Adrenal gland (tissue), 12 donors: ENCODE measurements around the gene TEKT1. TPM values are rescaled to one million over a fixed set of nuclear protein-coding genes. Genes with fewer than 3 reads are reported as not detected.

Source experiments
- DNase-seq, 7 donors: peaks; one replicate each; pipeline ENCODE4 v3.0.0-alpha.2; 2019 to 2020
- H3K27ac ChIP-seq, 5 donors: fragments of 200-600 bp; sonication (generic) in 4 of 5; 1 replicate in 3 of 5; 2 replicates in 2 of 5; pipeline versions ENCODE4 v1.5.1 to v1.8.0; 2016 to 2020; ENCODE audit warnings: mild to moderate bottlenecking in 1 of 5
- H3K27me3 ChIP-seq: fragments of 200-600 bp; 2 replicates; pipeline ENCODE4 v1.8.0; 2021
- H3K36me3 ChIP-seq, 2 donors: fragments of 200-600 bp; replicated peaks in 1 of 2; 1 replicate in 1 of 2; 2 replicates in 1 of 2; pipeline versions ENCODE4 v1.5.1 to v1.8.0; 2018 to 2022
- H3K4me1 ChIP-seq, 2 donors: fragments of 200-600 bp; replicated peaks in 1 of 2; 1 replicate in 1 of 2; 2 replicates in 1 of 2; pipeline versions ENCODE4 v1.5.1 to v1.8.0; 2018 to 2021
- H3K4me3 ChIP-seq, 4 donors: fragments of 200-600 bp; sonication (generic) in 3 of 4; one replicate each; pipeline ENCODE4 v1.5.1; 2016 to 2018
- H3K9me3 ChIP-seq, 3 donors: fragments of 200-600 bp; sonication (generic) in 1 of 3; replicated peaks in 1 of 3; 1 replicate in 2 of 3; 2 replicates in 1 of 3; pipeline versions ENCODE4 v1.5.1 to v1.8.0; 2016 to 2021
- CTCF ChIP-seq, 6 experiments: fragments of 450-650 bp in 4 of 6; fragments of 200-600 bp in 2 of 6; sonication (generic) in 1 of 6; IDR thresholded peaks; 1 replicate in 5 of 6; 2 replicates in 1 of 6; pipeline versions ENCODE4 v1.5.1 to v1.8.0; 2016 to 2021; ENCODE audit warnings: antibody characterized with exemption in 6 of 6, mild to moderate bottlenecking in 2 of 6, moderate library complexity in 1 of 6
- POLR2A ChIP-seq, 2 donors: fragments of 450-650 bp; IDR thresholded peaks; one replicate each; pipeline ENCODE4 v1.6.1; 2017; ENCODE audit warnings: antibody characterized with exemption in 2 of 2, mild to moderate bottlenecking in 2 of 2, moderate library complexity in 1 of 2
- WGBS, 4 donors: extraction: QIAGEN DNeasy Blood & Tissue Kit in 2 of 4; methylation state at CpG; one replicate each; pipeline versions ENCODE4 v1.1.5 to v1.1.7; 2013 to 2017; 5-methylcytosine and 5-hydroxymethylcytosine counted together
- intact Hi-C, 2 donors: fragments of 100-400 bp; cut with DNase I; formaldehyde crosslinking; loops; one replicate each; pipeline versions ENCODE4 v1.14.1 to v1.15.0; 2022 to 2023
- polyA plus RNA-seq, 3 donors: library from polyadenylated mRNA; stranded (reverse); fragments of 200-250 nt in 2 of 3; fragments of 350-450 nt in 1 of 3; fragmentation: Illumina TruSeq in 1 of 3; extraction: RNeasy Lipid Tissue Mini Kit (QIAGEN cat#74804) in 1 of 3; gene quantifications; one replicate each; pipeline ENCODE4 v1.2.3, GENCODE V29; 2013 to 2014
- total RNA-seq, 9 donors: library from RNA; depleted of rRNA in 4 of 9; stranded (reverse); fragments of >200 nt in 4 of 9; fragments of 120-200 nt in 1 of 9; fragmentation: NEBNext Ultra II Directional in 1 of 9; extraction: Animal tissue kit (Norgen Biotek cat#: 25700) in 1 of 9; gene quantifications; one replicate each; pipeline versions ENCODE4 v1.1.0 to v1.2.4, GENCODE V29; 2013 to 2023
- donor health status: healthy with polysubstance abuse.
- donor health status: Bipolar disorder and iron deficiency.
- donor health status: DM: yes; HTN: yes; CAD: no.
- donor health status: DM: no; HTN: no; CAD: no.
- donor health status: DM: no; HTN: no; CAD: no.
- donor health status: DM: yes; HTN: yes; CAD: no.

Gene TEKT1
- total and polyA plus RNA-seq, 12 donors, result 0.06 to 0.55 (median 0.16) TPM; not detected in 8

- no peaks in the 10 kb centered on the region for H3K36me3 ChIP-seq
- WGBS, 4 donors, result 73 to 90% (median 78%) methylated on average over 2 of the region's 2 CpGs
- no peak for TF ChIP-seq CTCF (IDR thresholded peaks at IDR 0.05)
- no peak for TF ChIP-seq POLR2A (IDR thresholded peaks at IDR 0.05)
- no peaks in the 10 kb centered on the region for H3K4me1 ChIP-seq
- no peaks in the 10 kb centered on the region for H3K9me3 ChIP-seq
- no peak overlapping the region for H3K27ac ChIP-seq
- H3K27me3 ChIP-seq, result peaks cover 14% of the 10 kb centered on the region
- no peak for DNase-seq
- intact Hi-C loops, result no loop called here
- H3K4me3 ChIP-seq, result no peak overlapping the region
Measured at GRCh38 chr17:6862122-6862521, 30.6 kb upstream of the TEKT1 start.

GRCh38 chr17:6857904-6858303 is 26.4 kb upstream of the TEKT1 start:
- no peak overlapping the region for H3K4me3 ChIP-seq
- 72 to 83% (median 79%) methylated on average over 2 of the region's 2 CpGs for WGBS, 4 donors
- H3K9me3 ChIP-seq, result no peaks in the 10 kb centered on the region
- no peak for TF ChIP-seq CTCF (IDR thresholded peaks at IDR 0.05)
- no peak for TF ChIP-seq POLR2A (IDR thresholded peaks at IDR 0.05)
- H3K27ac ChIP-seq, result no peak overlapping the region
- intact Hi-C loops, result no loop called here
- peaks cover 14% of the 10 kb centered on the region for H3K27me3 ChIP-seq
- no peaks in the 10 kb centered on the region for H3K36me3 ChIP-seq
- no peaks in the 10 kb centered on the region for H3K4me1 ChIP-seq
- DNase-seq, result no peak

- Histone ChIP-seq H3K27me3 (peaks cover 11% of the 10 kb centered on the region), H3K4me1 (no peaks in the 10 kb centered on the region), H3K36me3 (no peaks in the 10 kb centered on the region), H3K9me3 (no peaks in the 10 kb centered on the region), H3K27ac (no peak overlapping the region), H3K4me3 (no peak overlapping the region)
- DNase-seq, result no peak
- TF ChIP-seq POLR2A (IDR thresholded peaks at IDR 0.05), result no peak
- TF ChIP-seq CTCF (IDR thresholded peaks at IDR 0.05), result no peak
- intact Hi-C loops, result no loop called here
- 76 to 86% (median 80%) methylated on average over 6 of the region's 6 CpGs for WGBS, 4 donors
Measured at GRCh38 chr17:6857336-6857735, 25.8 kb upstream of the TEKT1 start.

GRCh38 chr17:6856051-6856450 is 24.5 kb upstream of the TEKT1 start:
- Histone ChIP-seq H3K27me3 (peaks cover 10% of the 10 kb centered on the region), H3K27ac (no peak overlapping the region), H3K36me3 (no peaks in the 10 kb centered on the region), H3K4me1 (no peaks in the 10 kb centered on the region), H3K4me3 (no peak overlapping the region), H3K9me3 (no peaks in the 10 kb centered on the region)
- intact Hi-C loops, result no loop called here
- DNase-seq, result no peak
- TF ChIP-seq POLR2A (IDR thresholded peaks at IDR 0.05) (no peak), CTCF (IDR thresholded peaks at IDR 0.05) (no peak)
- WGBS, 4 donors, result 64 to 78% (median 70%) methylated on average over 3 of the region's 3 CpGs
